ENCODE data around the gene SHH.
"Not testable (repeated sequence)": the region's sequence is repeated elsewhere in the genome, so short reads cannot be mapped to it uniquely, and the experiment has no call there.

SHH gene

DNA sequence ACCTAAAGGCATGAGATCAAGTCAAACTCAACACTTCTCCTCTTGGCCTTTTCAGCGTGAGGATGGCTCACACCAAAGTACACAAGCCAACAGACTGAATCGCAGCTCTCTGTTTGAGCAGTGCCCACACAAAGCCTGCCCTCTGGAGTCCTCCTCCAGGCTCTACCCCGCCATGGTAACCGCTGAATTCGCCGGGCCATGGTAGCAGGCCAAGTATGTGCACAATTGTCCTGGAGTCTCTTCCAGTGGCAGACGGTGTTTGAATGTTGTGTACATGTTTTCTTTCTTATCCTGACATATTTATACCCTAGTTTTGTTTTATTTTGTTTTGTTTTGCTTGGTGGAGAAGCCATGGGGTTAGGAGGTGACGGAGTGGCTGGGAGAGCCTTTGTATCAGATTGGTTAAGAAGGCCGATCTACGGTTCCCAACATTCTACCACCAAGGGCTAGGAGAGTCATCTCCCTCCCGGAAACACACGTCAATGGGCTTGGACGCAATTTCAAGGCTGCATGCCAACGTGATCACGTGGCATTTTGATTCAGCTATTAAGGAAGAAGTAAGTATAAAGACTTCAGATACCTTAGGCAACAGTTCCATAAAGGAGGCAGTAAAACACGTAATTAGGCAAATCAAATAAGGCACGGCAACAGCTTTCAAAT, 12.1 kb upstream of the SHH start:
- in situ Hi-C loops (cut with MboI; ENCODE audit: low pct_unique_long_range_greater_than_20kb, low sequenced_read_pairs) = no loop called here
- no peak for DNase-seq

GRCh38 chr7:155821851-155822250, 9.6 kb upstream of the SHH start:
- in situ Hi-C loops (cut with MboI; ENCODE audit: low pct_unique_long_range_greater_than_20kb, low sequenced_read_pairs) = no loop called here

GRCh38 chr7:155820788-155821187, 8.5 kb upstream of the SHH start:
- DNase-seq = no peak
- in situ Hi-C loops (cut with MboI; ENCODE audit: low pct_unique_long_range_greater_than_20kb, low sequenced_read_pairs) = no loop called here

More at GRCh38 chr7:155821851-155822250, 9.6 kb upstream of the SHH start:
- no peak for DNase-seq

DNA sequence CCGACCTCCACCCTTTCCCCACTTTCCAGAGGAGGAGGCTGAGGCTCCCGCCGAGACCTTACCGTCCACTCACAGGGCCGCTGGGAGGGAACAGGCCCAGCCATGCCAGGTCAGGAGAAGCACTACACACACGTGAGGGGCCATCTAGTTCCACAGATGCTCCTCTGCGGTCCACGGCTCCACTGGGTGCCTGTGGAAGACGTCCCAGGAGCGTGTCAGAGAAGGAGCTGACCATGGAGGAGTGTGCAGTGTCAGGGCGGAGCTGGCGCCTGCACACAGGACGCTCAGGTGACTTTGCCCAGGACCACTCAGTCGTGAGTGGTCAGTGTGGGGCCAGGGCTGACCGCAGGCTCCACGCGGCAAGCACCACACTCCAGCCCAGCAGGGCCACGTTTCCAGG, 8.0 kb upstream of the SHH start:
- in situ Hi-C loops (cut with MboI; ENCODE audit: low pct_unique_long_range_greater_than_20kb, low sequenced_read_pairs) = no loop called here
- DNase-seq = no peak

GRCh38 chr7:155819186-155819585, 6.9 kb upstream of the SHH start:
- in situ Hi-C loops (cut with MboI; ENCODE audit: low pct_unique_long_range_greater_than_20kb, low sequenced_read_pairs) = no loop called here
- no peak for DNase-seq

DNA sequence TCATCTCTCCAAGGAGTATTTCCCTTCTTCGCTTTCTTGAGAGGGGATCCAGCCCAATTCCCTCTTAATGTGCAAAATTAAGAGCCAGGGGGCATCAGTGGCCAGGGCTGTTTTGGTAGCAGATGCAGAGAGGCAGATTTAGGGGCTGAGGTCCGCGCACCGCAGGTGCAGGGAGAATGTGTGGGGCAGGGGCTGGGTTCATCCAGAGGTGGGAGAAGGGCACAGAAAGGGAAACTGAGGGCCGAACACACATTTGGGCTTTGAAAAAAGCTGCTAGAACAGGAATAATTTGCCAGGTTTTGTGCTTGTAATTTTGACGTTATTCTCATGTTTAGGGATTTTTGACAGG, 6.5 kb upstream of the SHH start:
- in situ Hi-C loops (cut with MboI; ENCODE audit: low pct_unique_long_range_greater_than_20kb, low sequenced_read_pairs) = no loop called here
- DNase-seq = no peak

DNA sequence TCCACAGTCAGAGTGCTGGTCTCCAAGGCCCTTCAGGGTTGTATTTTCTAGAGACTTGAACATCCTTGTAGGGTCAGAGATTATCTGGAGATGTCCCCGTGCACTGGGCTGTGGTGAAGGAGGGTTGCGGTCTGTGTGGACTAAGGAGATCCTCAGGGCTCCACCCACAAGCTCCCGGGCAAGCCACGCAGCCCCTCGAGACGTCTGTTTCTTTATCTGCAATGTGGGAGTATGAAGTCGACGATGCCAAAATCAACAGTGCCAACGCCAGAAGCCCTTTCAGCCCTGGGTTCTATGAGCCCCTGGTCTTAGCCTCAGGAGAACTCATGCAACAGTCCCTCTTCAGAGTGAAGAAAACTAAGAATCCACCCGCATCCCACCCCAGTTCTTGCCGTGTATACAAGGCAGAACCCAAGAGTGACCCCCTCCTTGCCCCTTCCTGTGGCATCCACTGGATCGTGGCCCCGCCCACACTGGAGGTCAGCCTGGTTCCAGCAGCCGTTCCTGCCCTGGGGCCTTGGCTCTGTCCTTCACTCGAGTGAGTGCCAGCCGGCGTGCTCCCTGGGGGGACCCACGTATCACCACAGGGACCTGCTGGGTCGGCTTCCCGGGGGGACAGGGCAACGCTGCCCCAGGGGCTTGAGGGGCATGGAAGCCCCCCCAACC, 6.0 kb upstream of the SHH start:
- in situ Hi-C loops (cut with MboI; ENCODE audit: low pct_unique_long_range_greater_than_20kb, low sequenced_read_pairs) = no loop called here
- no peak for DNase-seq

DNA sequence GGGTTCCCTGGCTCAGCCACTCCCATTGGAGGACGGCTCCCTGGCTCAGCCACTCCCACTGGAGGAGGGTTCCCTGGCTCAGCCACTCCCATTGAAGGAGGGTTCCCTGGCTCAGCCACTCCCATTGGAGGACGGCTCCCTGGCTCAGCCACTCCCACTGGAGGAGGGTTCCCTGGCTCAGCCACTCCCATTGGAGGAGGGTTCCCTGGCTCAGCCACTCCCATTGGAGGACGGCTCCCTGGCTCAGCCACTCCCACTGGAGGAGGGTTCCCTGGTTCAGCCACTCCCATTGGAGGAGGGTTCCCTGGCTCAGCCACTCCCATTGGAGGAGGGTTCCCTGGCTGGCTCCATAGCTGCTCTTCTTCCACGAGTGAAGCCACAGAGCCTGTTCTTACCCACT, 5.3 kb upstream of the SHH start:
- in situ Hi-C loops (cut with MboI; ENCODE audit: low pct_unique_long_range_greater_than_20kb, low sequenced_read_pairs); DNase-seq: not testable (repeated sequence)

GRCh38 chr7:155816996-155817395, 4.7 kb upstream of the SHH start:
- in situ Hi-C loops (cut with MboI; ENCODE audit: low pct_unique_long_range_greater_than_20kb, low sequenced_read_pairs) = no loop called here

GRCh38 chr7:155816192-155816508, 3.9 kb upstream of the SHH start:
- no peak for DNase-seq
- in situ Hi-C loops (cut with MboI; ENCODE audit: low pct_unique_long_range_greater_than_20kb, low sequenced_read_pairs) = no loop called here

More at GRCh38 chr7:155816996-155817395, 4.7 kb upstream of the SHH start:
- no peak for DNase-seq

DNA sequence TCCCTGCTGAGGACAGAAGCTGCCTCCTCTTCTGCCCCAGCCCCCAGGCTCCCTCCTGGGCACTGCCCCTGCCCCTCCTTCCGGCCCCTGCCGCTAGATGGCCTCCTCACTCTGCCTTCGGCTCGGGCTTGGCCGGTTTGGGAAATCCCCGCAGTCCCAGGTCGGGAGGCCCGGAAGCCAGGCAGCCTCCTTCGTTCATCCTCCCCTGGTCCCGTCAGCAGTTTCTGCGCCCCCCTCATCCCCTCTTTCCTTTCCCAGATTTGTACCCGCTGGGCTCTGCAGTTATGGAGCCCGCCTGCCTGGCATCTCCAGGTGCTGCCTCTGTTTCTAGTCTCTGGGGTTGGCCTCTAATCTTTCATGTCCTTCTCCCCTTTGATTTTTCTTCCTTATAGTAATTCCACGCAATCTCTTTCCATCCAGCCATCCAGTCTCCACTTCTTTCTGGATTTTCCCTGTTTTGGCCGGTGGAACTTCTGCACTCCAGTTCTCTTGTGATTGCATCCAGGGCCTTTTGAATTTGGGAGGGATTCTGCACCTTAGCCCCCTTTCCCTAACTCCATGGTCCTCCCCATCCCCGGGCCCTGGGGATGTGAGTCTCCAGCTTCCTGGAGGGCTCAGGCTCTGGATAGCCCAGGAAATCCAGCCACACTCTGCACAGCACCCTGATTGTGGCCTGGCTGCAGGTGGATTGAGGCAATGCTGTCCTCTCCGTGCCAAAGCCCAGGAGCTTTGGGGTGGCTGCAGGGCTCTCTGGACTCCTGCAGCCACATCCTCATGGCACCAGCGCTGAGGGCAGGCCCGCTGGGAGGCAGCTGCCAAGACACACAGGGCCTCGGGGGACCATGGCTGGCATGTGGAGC, 3.3 kb upstream of the SHH start:
- in situ Hi-C loops (cut with MboI; ENCODE audit: low pct_unique_long_range_greater_than_20kb, low sequenced_read_pairs) = no loop called here
- peak; percentile 58 for DNase-seq

DNA sequence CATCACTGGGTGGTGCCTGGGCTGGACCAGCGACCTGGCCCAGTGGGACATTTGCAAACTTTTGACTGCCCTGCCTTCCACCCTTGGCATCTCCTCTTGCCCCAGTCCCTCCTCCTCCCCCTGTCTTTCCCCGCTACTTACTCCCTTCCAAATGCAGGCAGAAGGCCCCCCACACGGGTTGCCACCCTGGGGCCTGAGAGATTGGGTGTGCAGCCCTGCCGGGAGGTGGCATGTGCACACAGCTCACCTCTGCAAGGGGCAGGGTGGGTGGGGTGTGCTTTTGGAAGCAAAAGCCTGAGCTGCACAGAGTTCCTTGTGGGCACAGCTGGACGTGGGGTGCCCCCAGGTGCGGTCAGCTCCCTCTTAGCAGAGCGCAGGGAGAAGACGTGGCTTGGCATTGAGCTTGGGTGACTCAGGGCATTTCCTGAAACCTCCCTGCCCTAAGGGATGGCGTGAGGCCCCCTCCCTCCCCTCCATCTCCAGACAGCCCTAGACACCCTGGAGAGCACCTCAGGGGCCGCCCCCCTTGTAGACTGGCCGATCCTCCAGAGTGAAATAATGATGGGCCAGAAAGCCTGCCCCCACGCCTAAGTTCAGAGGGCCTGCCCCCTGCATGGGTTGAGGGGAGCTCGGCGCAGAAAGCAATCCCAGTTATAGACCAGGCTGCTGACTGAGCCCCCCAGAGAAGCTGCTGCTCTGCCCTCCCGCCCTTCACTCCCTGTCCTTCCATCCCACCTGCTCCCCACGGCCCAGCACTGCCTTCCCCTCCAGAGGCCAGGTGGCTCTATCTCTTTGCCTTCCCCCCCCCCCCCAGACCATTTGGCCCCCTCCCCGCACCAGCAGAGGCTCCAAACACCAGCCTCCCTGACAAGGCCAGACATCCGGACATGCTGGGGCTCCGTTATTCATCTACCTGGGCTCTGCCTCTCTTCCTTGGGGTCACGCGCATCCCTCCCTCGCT, 2.3 kb upstream of the SHH start:
- DNase-seq = no peak
- in situ Hi-C loops (cut with MboI; ENCODE audit: low pct_unique_long_range_greater_than_20kb, low sequenced_read_pairs) = no loop called here

DNA sequence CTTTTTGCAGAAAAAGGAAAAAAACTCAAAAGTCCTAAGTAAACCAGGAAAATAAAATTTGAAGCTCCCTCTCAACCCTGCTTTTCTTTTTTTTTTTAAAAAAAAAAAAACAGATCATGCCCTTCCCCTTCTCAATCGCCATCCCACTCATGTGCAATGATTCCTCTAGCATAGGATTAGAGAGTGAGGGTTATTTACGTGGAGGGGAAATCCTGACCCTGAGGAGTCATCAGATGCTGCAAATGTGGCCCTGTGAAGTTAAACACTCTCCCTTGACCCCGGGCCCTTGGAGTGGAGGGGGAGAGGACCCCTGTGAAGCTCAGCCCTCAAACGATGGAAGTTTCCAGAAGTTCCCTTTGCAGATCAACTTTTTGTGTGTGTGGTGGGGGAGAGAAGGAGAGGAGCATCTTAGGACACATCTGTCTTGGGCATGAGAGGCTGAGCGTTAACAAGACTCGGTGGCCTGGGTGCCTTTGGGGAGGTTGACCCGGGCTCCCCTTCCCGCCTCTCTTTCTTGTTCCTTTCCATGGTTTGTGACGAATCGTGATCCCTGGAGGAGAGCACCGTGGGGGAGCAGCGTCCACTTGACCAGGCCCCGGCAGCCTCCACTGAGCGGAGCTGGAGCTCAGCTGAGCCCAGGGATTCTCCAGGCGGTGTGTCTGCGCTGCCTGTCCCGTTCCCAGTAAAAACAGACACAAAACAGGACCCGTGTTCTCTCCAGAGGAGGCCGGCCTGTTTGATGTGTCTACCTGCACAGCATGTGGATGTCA, 1.5 kb upstream of the SHH start:
- no peak for DNase-seq
- in situ Hi-C loops (cut with MboI; ENCODE audit: low pct_unique_long_range_greater_than_20kb, low sequenced_read_pairs) = no loop called here

GRCh38 chr7:155813125-155813524, 862 bp upstream of the SHH start:
- in situ Hi-C loops (cut with MboI; ENCODE audit: low pct_unique_long_range_greater_than_20kb, low sequenced_read_pairs) = no loop called here
- no peak for DNase-seq

DNA sequence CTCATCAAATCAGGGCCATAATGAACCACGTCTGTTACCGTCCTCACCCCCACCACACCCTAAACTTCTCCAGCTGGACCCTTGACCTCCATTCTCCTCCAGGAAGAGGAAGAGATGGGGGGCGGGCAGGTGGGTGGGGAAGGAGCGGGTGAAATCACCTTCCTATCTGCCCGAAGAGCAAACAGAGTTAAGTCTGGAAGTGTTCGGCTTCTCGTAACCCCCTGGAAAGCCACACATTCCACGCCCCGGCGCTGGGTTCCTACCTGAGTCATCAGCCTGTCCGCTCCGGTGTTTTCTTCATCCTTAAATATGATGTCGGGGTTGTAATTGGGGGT, 736 bp downstream of the SHH start:
- no peak for DNase-seq
- in situ Hi-C loops (cut with MboI; ENCODE audit: low pct_unique_long_range_greater_than_20kb, low sequenced_read_pairs) = no loop called here

DNA sequence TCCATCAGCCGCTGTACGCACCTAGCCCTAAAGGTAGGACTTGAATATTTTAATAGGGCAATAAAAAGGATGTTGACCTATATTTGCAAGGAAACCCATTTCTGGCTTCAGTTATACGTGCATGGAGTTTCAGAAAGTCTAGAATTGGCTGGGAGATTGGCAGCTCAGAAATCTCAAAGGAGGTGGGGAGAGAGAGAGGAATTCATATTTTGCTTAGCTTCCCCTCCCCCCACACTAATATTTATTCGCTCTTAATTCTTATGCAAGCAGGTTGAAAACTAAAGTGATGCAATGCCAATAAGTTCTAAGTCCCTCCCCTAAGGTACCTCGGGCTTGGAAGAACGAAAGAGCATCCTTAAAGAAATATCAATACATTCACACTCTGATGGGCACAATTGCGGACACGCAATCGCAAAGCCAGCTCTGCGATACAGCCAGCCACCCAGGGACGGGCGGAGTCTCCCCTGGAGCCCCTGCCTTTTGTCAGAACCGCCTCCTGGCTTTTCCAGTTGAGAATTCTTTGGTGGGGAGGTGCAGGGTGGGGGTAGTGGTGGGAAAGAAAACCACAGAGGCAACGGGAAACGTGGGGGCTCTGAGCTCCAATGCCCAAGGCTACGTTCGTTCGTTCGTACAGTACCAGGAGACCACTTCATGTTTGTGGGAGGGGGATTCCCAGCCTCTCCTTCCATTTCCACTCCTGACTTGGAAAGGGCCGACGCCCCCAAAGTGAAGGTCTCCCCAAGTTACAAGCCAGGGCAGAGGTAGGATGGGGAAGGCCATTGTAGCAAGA, 1.3 kb downstream of the SHH start:
- in situ Hi-C loops (cut with MboI; ENCODE audit: low pct_unique_long_range_greater_than_20kb, low sequenced_read_pairs) = no loop called here
- no peak for DNase-seq

GRCh38 chr7:155809947-155810769, 2.1 kb downstream of the SHH start:
- DNase-seq = no peak
- in situ Hi-C loops (cut with MboI; ENCODE audit: low pct_unique_long_range_greater_than_20kb, low sequenced_read_pairs) = no loop called here
